Type B pancreatic cell (in vitro differentiated cells): ENCODE results near the gene OR6T1. TPM values are rescaled to one million over a fixed set of nuclear protein-coding genes. Genes with fewer than 3 reads are reported as not detected.

Source experiments
- DNase-seq: peaks from one replicate; pipeline ENCODE4 v3.0.0; 2021; ENCODE audit warnings: mixed read lengths; ENCODE audit not compliant: unreplicated experiment; ENCODE audit errors: extremely low spot score
- H3K27ac Mint-ChIP-seq: 2 replicates; pipeline ENCODE4 v1.8.0; 2021; ENCODE audit warnings: mild to moderate bottlenecking, mixed read lengths
- H3K27me3 Mint-ChIP-seq: 2 replicates; pipeline ENCODE4 v1.8.0; 2021; ENCODE audit warnings: mixed read lengths
- H3K36me3 Mint-ChIP-seq: 2 replicates; pipeline ENCODE4 v1.8.0; 2021; ENCODE audit warnings: mixed read lengths
- H3K4me1 Mint-ChIP-seq: one replicate; pipeline ENCODE4 v1.8.0; 2021; ENCODE audit warnings: mixed read lengths; ENCODE audit not compliant: unreplicated experiment
- H3K4me3 Mint-ChIP-seq: 2 replicates; pipeline ENCODE4 v1.8.0; 2021; ENCODE audit warnings: mild to moderate bottlenecking, mixed read lengths
- H3K9me3 Mint-ChIP-seq: 2 replicates; pipeline ENCODE4 v1.8.0; 2021; ENCODE audit warnings: mixed read lengths
- long read RNA-seq: library from polyadenylated mRNA; unstranded; transcript quantifications from one replicate; pipeline ENCODE4 v2.0.0, GENCODE V29; 2020
- total RNA-seq: library from RNA; stranded (reverse); gene quantifications from 2 replicates; pipeline ENCODE4 v1.2.1, GENCODE V29; 2021; ENCODE audit warnings: low replicate concordance
- TF ChIP-seq, protein P1 (sequence below): fragments of 200-600 bp; sonication (generic); conservative IDR thresholded peaks from 2 replicates; pipeline ENCODE4 v1.5.0; 2021; ENCODE audit warnings: antibody characterized with exemption, mild to moderate bottlenecking

Gene OR6T1
- not detected in 2 replicates for total RNA-seq
- long read RNA-seq, result 0 reads

DNA sequence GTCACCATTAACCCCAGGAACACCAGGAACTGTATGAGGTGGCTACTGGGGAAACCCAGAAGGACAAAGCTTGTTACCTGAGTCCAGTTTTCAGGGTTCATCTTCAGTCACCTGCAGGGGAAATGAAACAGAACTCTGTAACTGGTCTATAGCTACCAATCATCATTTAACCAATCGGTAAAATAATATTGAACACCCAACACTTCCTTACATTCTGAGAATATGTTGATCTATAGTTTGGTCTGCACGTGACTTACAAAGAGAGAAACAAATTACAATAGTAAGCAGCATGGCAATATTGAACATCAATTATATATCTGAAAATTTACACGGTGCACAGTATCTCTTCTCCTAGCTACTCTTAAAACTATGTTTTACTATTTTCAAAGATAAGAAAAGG, at the start of gene OR6T1:
Gene OR6T1, minus strand, starts transcription at position 101 of the 400 bp plus-strand sequence. Its CDS starts 0 bp downstream, at position 101.
- DNase-seq, result no peak
- H3K36me3 Mint-ChIP-seq, result no peaks in the 10 kb centered on the region
- H3K27me3 Mint-ChIP-seq, result no peaks in the 10 kb centered on the region
- no peak within 1 kb of the TSS for H3K27ac Mint-ChIP-seq
- H3K9me3 Mint-ChIP-seq, result no peaks in the 10 kb centered on the region
- H3K4me1 Mint-ChIP-seq, result no peaks in the 10 kb centered on the region
- no peak within 1 kb of the TSS for H3K4me3 Mint-ChIP-seq
- TF ChIP-seq, protein P1, sequence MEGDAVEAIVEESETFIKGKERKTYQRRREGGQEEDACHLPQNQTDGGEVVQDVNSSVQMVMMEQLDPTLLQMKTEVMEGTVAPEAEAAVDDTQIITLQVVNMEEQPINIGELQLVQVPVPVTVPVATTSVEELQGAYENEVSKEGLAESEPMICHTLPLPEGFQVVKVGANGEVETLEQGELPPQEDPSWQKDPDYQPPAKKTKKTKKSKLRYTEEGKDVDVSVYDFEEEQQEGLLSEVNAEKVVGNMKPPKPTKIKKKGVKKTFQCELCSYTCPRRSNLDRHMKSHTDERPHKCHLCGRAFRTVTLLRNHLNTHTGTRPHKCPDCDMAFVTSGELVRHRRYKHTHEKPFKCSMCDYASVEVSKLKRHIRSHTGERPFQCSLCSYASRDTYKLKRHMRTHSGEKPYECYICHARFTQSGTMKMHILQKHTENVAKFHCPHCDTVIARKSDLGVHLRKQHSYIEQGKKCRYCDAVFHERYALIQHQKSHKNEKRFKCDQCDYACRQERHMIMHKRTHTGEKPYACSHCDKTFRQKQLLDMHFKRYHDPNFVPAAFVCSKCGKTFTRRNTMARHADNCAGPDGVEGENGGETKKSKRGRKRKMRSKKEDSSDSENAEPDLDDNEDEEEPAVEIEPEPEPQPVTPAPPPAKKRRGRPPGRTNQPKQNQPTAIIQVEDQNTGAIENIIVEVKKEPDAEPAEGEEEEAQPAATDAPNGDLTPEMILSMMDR, result no peak

- Mint-ChIP-seq H3K4me1 (no peaks in the 10 kb centered on the region), H3K4me3 (no peak overlapping the region), H3K27me3 (peaks cover 3% of the 10 kb centered on the region), H3K27ac (no peak overlapping the region), H3K36me3 (no peaks in the 10 kb centered on the region), H3K9me3 (no peaks in the 10 kb centered on the region)
- TF ChIP-seq, protein P1, result no peak
- no peak for DNase-seq
Measured at GRCh38 chr11:123979311-123979710, 35.7 kb upstream of the OR6T1 start.

- Mint-ChIP-seq H3K4me3 (no peak within 1 kb of the TSS), H3K27me3 (peaks cover 3% of the 10 kb centered on the region), H3K9me3 (no peaks in the 10 kb centered on the region), H3K36me3 (no peaks in the 10 kb centered on the region), H3K27ac (peak within 1 kb of the TSS; percentile 57), H3K4me1 (no peaks in the 10 kb centered on the region)
- no peak for DNase-seq
- TF ChIP-seq, protein P1, result no peak
Measured at GRCh38 chr11:123977731-123978347, 34.2 kb upstream of the OR6T1 start, which contains the start of gene OR10S1. OR10S1 (minus strand) TSS chr11:123977781; CDS start chr11:123977664, 117 bp downstream.

DNA sequence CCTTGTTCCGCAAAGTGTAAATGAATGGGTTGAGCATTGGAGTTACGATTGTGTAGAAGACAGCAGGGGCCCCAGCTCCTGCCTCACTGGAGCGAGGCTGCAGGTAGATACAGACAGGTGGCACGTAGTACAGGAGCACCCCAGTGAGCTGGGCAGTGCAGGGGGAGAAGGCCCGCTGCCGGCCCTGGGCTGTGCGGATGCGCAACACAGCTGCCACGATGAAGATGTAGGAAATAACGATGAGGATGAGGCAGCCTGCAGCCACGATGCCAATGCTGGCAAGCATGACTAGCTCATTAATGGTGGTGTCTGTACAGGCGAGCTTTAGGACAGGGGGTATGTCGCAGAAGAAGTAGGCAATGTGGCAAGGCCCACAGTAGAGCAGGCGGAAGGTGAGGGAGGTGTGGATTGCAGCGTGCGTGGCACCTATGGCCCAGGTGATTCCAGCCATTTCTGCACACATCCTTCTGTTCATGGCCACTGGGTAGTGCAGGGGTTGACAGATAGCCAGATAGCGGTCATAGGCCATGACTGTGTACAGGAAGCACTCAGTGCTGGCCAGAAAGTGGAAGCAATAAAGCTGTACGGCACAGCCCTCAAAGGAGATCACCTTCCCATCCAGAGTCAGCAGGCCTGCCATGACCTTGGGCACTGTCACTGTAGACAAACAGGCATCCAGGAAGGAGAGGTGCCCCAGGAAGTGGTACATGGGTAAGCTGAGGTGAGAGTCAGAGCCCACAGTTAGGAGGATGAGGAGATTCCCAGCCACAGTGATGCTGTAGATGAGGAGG, 33.3 kb upstream of the OR6T1 start:
- TF ChIP-seq, protein P1, result no peak
- H3K27me3 Mint-ChIP-seq, result peaks cover 3% of the 10 kb centered on the region
- H3K4me3 Mint-ChIP-seq, result no peak overlapping the region
- DNase-seq, result no peak
- no peaks in the 10 kb centered on the region for H3K36me3 Mint-ChIP-seq
- H3K9me3 Mint-ChIP-seq, result no peaks in the 10 kb centered on the region
- no peaks in the 10 kb centered on the region for H3K4me1 Mint-ChIP-seq
- no peak overlapping the region for H3K27ac Mint-ChIP-seq

- Mint-ChIP-seq H3K27me3 (no peaks in the 10 kb centered on the region), H3K36me3 (no peaks in the 10 kb centered on the region), H3K27ac (no peak overlapping the region), H3K4me1 (no peaks in the 10 kb centered on the region), H3K4me3 (no peak overlapping the region), H3K9me3 (no peaks in the 10 kb centered on the region)
- no peak for DNase-seq
- TF ChIP-seq, protein P1, result no peak
Measured at GRCh38 chr11:123973816-123974215, 30.2 kb upstream of the OR6T1 start.
